Muscle of leg (tissue), 11 donors: Measurements from ENCODE around the gene EIF1AD. TPM values are rescaled to one million over a fixed set of nuclear protein-coding genes. Genes with fewer than 3 reads are reported as not detected.
"Not testable (repeated sequence)": the region's sequence is repeated elsewhere in the genome, so short reads cannot be mapped to it uniquely, and the experiment has no call there.

Source experiments
- DNase-seq: peaks from one replicate; pipeline ENCODE4 v3.0.0; 2013
- H3K27ac ChIP-seq: one replicate; pipeline ENCODE4 v1.5.1; 2013; ENCODE audit warnings: mild to moderate bottlenecking, low read length, control low read depth
- H3K27me3 ChIP-seq: one replicate; pipeline ENCODE4 v1.6.1; 2013; ENCODE audit warnings: low read length; ENCODE audit not compliant: control insufficient read depth, insufficient read depth
- H3K36me3 ChIP-seq: one replicate; pipeline ENCODE4 v1.6.1; 2013; ENCODE audit warnings: low read length; ENCODE audit not compliant: control insufficient read depth, insufficient read depth
- H3K4me1 ChIP-seq: one replicate; pipeline ENCODE4 v1.6.1; 2013; ENCODE audit warnings: low read length; ENCODE audit not compliant: control insufficient read depth, insufficient read depth
- H3K4me3 ChIP-seq: one replicate; pipeline ENCODE4 v1.5.1; 2013; ENCODE audit warnings: low read length, control low read depth
- H3K9me3 ChIP-seq: replicated peaks from 2 replicates; pipeline ENCODE4 v1.6.1; 2013; ENCODE audit warnings: low read depth, low read length; ENCODE audit not compliant: control insufficient read depth
- WGBS: methylation state at CpG from one replicate; pipeline ENCODE4 v1.1.5; 2013; ENCODE audit warnings: missing lambda C conversion rate; ENCODE audit not compliant: insufficient coverage; 5-methylcytosine and 5-hydroxymethylcytosine counted together
- polyA plus RNA-seq, 8 donors: library from polyadenylated mRNA; unstranded; fragments of 120-200 nt; gene quantifications; one replicate each; pipeline versions ENCODE4 v1.2.1 to v1.2.3, GENCODE V29; 2013; ENCODE audit warnings: inconsistent platforms in 1 of 8, low replicate concordance in 1 of 8; ENCODE audit not compliant: insufficient read length in 8 of 8, insufficient read depth in 1 of 8
- total RNA-seq: library from RNA; stranded (reverse); fragments of 120-200 nt; gene quantifications from one replicate; pipeline ENCODE4 v1.2.4, GENCODE V29; 2013

Gene EIF1AD
- total and polyA plus RNA-seq, 9 donors = 15.9 to 26.0 (median 19.2) TPM

DNA sequence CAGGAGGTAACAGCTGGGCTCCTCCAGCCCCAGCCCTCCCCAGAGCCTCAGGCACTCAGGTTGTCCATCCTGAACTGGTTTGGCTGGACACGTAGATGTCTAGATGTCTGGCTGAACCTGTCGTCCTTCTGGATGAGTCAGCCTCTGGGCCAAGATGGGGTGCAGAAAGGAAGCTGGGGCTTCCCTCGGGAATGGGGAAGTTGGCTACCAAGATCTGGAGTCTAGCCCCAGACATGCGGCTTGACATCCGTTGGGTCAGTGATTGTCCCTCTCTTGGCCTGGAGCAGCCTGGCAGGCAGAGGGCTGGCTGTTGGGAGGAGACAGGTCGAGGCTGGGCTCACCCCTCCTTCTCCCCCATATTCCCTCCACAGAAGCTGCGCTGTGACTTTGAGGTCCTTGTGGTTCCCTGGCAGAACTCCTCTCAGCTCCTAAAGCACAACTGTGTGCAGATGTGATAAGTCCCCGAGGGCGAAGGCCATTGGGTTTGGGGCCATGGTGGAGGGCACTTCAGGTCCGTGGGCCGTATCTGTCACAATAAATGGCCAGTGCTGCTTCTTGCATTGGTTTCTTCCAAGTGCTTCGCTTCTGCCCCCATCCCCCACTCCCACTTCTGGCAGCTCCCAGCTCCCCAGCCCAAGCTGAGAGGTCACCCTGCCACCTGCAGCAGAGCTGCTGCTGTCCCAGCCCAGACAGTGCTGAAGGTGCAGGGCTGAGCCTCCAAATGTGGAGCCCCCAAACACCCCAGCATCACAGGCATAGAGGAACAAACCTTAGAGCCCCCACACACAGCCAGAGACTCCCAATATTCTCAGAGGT, 11.2 kb upstream of the EIF1AD start:
- Histone ChIP-seq H3K27ac (no peak overlapping the region), H3K27me3 (peaks cover 49% of the 10 kb centered on the region), H3K4me3 (no peak overlapping the region), H3K36me3 (no peaks in the 10 kb centered on the region), H3K4me1 (peaks cover 12% of the 10 kb centered on the region), H3K9me3 (no peaks in the 10 kb centered on the region)
- DNase-seq = no peak
- WGBS = 57% methylated on average over 8 of the region's 12 CpGs

DNA sequence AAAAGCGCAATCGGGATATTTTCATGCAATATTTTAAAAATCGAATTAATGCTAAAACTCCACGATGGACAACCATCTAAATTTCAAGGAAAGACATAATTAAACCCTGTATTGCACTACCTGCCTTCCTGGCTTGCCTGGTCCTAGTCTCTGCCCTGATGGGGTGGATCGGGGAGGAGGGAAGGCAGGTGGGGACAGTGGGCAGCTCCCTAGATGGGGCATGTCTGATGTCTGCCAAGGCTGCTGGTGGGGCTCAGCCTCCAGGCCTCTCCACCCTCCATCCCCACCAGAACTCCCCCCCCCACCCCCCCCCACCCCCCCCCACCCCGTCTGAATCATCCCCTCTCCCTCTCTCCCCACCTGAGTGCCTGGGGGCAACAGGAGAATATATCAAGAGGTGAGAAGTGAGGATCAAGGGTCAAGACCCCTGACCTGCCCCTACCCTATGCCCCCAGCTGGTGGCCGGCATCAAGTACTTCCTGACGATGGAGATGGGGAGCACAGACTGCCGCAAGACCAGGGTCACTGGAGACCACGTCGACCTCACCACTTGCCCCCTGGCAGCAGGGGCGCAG, 10.5 kb upstream of the EIF1AD start:
- Histone ChIP-seq H3K9me3 (no peaks in the 10 kb centered on the region), H3K27ac (no peak overlapping the region), H3K4me3 (no peak overlapping the region), H3K27me3 (peaks cover 49% of the 10 kb centered on the region), H3K4me1 (peaks cover 12% of the 10 kb centered on the region), H3K36me3 (no peaks in the 10 kb centered on the region)
- DNase-seq = no peak
- 20% methylated on average over 6 of the region's 12 CpGs for WGBS

DNA sequence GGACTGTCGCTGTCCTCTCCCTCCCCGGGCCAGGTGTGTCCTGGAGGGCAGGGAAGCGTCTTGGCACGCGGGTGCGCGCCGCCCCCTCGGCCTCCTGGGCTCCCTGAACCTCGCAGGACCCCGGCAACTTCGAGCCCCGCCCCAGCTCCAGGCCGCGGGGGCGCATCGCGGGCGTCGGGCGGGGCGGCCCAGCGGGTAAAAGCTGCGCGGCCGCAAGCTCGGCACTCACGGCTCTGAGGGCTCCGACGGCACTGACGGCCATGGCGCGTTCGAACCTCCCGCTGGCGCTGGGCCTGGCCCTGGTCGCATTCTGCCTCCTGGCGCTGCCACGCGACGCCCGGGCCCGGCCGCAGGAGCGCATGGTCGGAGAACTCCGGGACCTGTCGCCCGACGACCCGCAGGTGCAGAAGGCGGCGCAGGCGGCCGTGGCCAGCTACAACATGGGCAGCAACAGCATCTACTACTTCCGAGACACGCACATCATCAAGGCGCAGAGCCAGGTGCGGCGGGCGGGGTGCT, 9.9 kb upstream of the EIF1AD start, which contains the start of gene CST6:
Gene CST6 (plus strand): TSS at position 224 of the 519 bp plus-strand sequence. CDS start 37 bp downstream, at position 261.
- peaks cover 49% of the 10 kb centered on the region for H3K27me3 ChIP-seq
- 5% methylated on average over 59 of the region's 61 CpGs for WGBS
- no peaks in the 10 kb centered on the region for H3K9me3 ChIP-seq
- H3K36me3 ChIP-seq = no peaks in the 10 kb centered on the region
- H3K4me1 ChIP-seq = peaks cover 12% of the 10 kb centered on the region
- H3K27ac ChIP-seq = no peak within 1 kb of the TSS
- DNase-seq = no peak
- H3K4me3 ChIP-seq = no peak within 1 kb of the TSS

DNA sequence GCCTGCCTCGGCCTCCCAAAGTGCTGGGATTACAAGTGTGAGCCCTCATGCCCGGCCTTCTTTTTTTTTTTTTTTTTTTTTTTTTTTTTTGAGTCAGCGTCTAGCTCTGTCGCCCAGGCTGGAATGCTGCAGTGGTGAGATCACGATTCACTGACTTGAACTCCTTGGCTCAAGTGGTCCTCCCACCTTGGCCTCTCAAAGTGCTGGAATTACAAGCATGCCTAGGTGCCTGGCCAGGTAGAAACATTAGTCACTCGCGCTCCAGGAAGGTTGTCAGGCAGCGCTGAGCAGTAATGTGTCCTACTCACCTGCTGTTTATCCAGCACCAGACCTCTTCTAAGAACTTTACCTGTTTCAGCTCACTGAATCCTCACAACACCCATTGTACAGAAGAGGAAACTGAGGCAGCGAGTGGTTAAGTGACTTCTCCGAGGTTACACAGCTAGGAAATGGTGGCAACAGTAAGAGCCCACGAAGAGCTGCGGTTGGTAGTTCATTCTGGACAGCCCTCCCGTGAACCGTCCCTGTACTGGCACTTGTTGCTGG, 9.4 kb upstream of the EIF1AD start:
- 37% methylated on average over 12 of the region's 14 CpGs for WGBS
- no peak overlapping the region for H3K4me3 ChIP-seq
- peaks cover 49% of the 10 kb centered on the region for H3K27me3 ChIP-seq
- peaks cover 3% of the 10 kb centered on the region for H3K36me3 ChIP-seq
- no peak for DNase-seq
- H3K9me3 ChIP-seq = no peaks in the 10 kb centered on the region
- no peak overlapping the region for H3K27ac ChIP-seq
- peaks cover 9% of the 10 kb centered on the region for H3K4me1 ChIP-seq

DNA sequence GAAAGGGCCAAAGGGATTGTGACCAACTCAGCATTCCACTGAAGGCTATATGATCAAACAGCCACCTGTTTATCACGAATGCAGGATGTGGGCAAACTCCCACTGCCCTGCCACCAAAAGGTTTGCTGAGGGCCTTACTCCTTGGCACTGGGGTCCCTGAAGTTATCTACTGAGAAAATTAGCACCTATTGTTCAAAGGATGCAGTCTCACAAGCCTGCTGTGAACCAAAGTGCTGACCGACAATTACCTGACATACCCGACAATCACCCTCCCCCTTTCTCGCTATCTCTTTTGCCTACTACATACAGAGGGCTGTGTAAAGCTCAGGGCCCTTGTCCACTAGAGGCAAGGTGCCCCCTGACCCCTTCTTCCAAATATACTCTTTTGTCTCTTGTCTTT, 8.1 kb upstream of the EIF1AD start:
- not testable (repeated sequence) for DNase-seq, H3K4me3 ChIP-seq, H3K9me3 ChIP-seq, H3K36me3 ChIP-seq, H3K4me1 ChIP-seq, H3K27ac ChIP-seq
- WGBS = 47% methylated on average over 4 of the region's 4 CpGs
- H3K27me3 ChIP-seq = peaks cover 49% of the 10 kb centered on the region

DNA sequence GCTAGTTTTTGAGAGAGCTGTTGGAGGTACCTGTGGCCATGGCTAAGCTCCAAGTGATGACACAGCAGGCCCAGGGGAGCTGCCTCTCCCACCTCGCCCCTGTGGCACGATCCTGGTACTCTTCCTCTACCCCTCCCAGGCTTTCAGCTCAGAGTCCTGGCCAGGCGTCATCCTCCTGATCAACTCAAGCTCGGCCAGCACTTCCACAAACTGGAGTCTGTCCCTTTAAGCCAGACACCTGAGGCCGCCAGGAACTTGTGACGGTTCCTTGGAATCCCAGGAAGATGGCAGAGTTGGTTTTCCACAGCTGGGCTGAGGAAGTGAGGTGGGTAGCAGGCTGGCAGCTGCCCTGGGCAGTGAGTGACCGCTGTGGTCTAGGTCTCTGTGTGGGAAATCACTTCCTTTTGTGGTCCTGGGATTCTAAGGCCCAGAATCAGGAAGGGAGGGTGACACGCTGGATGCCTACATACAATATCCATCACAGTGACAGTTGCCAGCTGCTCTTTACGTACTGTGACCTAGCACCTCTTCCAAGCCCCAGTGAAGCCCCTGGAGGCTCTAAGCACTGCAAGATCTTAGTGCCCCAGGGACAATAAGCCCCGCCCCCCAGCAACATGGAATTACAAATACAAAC, 6.6 kb upstream of the EIF1AD start:
- H3K27ac ChIP-seq = no peak overlapping the region
- WGBS = 36% methylated on average over 5 of the region's 10 CpGs
- peaks cover 46% of the 10 kb centered on the region for H3K27me3 ChIP-seq
- no peak overlapping the region for H3K4me3 ChIP-seq
- no peaks in the 10 kb centered on the region for H3K9me3 ChIP-seq
- H3K4me1 ChIP-seq = peaks cover 1% of the 10 kb centered on the region
- peaks cover 21% of the 10 kb centered on the region for H3K36me3 ChIP-seq
- DNase-seq = no peak

DNA sequence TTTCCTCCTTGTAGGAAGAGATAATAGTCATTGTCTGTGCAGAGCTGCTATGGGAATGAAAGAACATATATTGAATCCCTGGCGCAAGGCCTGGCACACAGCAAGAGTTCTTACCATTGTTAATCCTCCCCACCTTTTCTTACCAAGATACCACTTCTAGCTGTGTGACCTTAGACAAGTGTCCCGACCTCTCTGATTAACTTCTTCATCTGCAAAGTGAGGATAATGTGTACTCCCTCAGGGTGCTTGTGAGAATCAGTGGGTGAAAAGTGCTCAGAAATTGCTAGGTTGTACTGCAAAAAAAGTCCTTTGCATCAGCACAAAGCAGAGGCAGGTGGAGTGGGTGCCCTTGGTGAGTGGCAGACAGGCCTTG, 6.1 kb upstream of the EIF1AD start:
- Histone ChIP-seq H3K9me3 (no peaks in the 10 kb centered on the region), H3K27ac (no peak overlapping the region), H3K4me3 (no peak overlapping the region), H3K27me3 (peaks cover 41% of the 10 kb centered on the region), H3K36me3 (peaks cover 21% of the 10 kb centered on the region), H3K4me1 (peaks cover 6% of the 10 kb centered on the region)
- no peak for DNase-seq
- WGBS = 100% methylated on average over 1 of the region's 2 CpGs

DNA sequence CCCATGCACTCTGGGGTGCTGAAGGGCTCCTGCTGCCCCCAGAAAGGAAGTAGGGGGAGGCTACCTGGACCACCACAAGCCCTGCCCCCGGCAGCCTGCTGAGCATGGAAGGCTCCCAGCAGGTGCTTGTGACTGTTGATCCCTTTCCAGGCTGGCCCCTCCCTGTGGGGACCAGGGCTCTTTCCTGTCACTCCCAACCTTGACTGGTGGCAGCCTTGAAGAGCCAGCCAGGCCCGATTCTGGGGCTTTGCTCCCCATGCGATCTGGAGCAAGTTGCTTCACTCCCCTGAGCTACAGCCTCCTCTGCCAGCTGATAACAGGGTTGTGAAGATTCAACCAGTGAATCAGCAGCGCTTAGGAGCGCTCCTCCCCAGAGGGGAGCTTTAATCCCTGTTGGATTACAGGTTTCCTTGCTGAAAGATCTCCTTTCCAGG, 5.3 kb upstream of the EIF1AD start:
- Histone ChIP-seq H3K4me1 (peaks cover 10% of the 10 kb centered on the region), H3K27me3 (peaks cover 32% of the 10 kb centered on the region), H3K36me3 (peaks cover 21% of the 10 kb centered on the region), H3K27ac (no peak overlapping the region), H3K4me3 (no peak overlapping the region), H3K9me3 (no peaks in the 10 kb centered on the region)
- 65% methylated on average over 2 of the region's 5 CpGs for WGBS
- no peak for DNase-seq

DNA sequence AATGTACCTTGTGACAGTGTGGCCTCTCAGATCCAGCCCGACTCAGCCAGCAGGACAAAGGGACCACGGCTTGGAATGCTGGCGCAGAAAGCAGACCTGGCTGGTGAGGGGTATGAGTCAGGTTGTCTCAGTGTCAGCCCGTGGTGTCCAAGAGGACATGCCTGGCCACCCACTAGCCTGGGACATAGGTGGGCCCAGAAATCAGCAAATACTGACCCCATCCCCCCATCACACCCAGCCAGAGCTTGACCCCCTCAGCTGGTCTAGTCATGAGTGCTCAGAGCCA, 4.9 kb upstream of the EIF1AD start:
- H3K36me3 ChIP-seq = peaks cover 21% of the 10 kb centered on the region
- H3K27ac ChIP-seq = no peak overlapping the region
- 66% methylated on average over 3 of the region's 4 CpGs for WGBS
- no peaks in the 10 kb centered on the region for H3K9me3 ChIP-seq
- H3K4me1 ChIP-seq = peaks cover 10% of the 10 kb centered on the region
- H3K4me3 ChIP-seq = no peak overlapping the region
- H3K27me3 ChIP-seq = peaks cover 28% of the 10 kb centered on the region
- DNase-seq = no peak
